GM23248 (cell line): ENCODE results near the gene SSNA1. TPM values are rescaled to one million over a fixed set of nuclear protein-coding genes. Genes with fewer than 3 reads are reported as not detected.

Source experiments
- DNase-seq: peaks from one replicate; pipeline ENCODE4 v3.0.0-alpha.2; 2015
- H2AFZ ChIP-seq: fragments of 200-600 bp; sonication (generic); 2 replicates; pipeline ENCODE4 v1.6.1; 2016; ENCODE audit warnings: antibody characterized with exemption
- H3F3A ChIP-seq: fragments of 200-600 bp; sonication (generic); 2 replicates; pipeline ENCODE4 v1.6.1; 2016; ENCODE audit warnings: mild to moderate bottlenecking, antibody characterized with exemption, mixed run types; ENCODE audit not compliant: insufficient read depth
- H3K27ac ChIP-seq: fragments of 200-600 bp; sonication (generic); 2 replicates; pipeline ENCODE4 v1.5.1; 2016; ENCODE audit warnings: mild to moderate bottlenecking
- H3K27me3 ChIP-seq: fragments of 200-600 bp; sonication (generic); replicated peaks from 2 replicates; pipeline ENCODE4 v1.6.1; 2016; ENCODE audit warnings: mild to moderate bottlenecking; ENCODE audit not compliant: insufficient read depth
- H3K36me3 ChIP-seq: fragments of 200-600 bp; sonication (generic); 2 replicates; pipeline ENCODE4 v1.6.1; 2016; ENCODE audit warnings: low read depth, mild to moderate bottlenecking
- H3K4me1 ChIP-seq: fragments of 200-600 bp; sonication (generic); 2 replicates; pipeline ENCODE4 v1.6.1; 2016; ENCODE audit warnings: mild to moderate bottlenecking; ENCODE audit not compliant: insufficient read depth
- H3K4me2 ChIP-seq: fragments of 200-600 bp; sonication (generic); one replicate; pipeline ENCODE4 v1.6.1; 2016; ENCODE audit warnings: mild to moderate bottlenecking; ENCODE audit not compliant: unreplicated experiment
- H3K4me3 ChIP-seq: fragments of 200-600 bp; sonication (generic); 2 replicates; pipeline ENCODE4 v1.5.1; 2016; ENCODE audit warnings: mild to moderate bottlenecking
- H3K79me2 ChIP-seq: fragments of 200-600 bp; sonication (generic); 2 replicates; pipeline ENCODE4 v1.6.1; 2016; ENCODE audit warnings: mild to moderate bottlenecking; ENCODE audit not compliant: insufficient read depth
- H3K9ac ChIP-seq: fragments of 200-600 bp; sonication (generic); 2 replicates; pipeline ENCODE4 v1.6.1; 2016; ENCODE audit warnings: mild to moderate bottlenecking
- H3K9me2 ChIP-seq: fragments of 200-600 bp; sonication (generic); 2 replicates; pipeline ENCODE4 v1.6.1; 2016; ENCODE audit warnings: mixed run types, mild to moderate bottlenecking, moderate library complexity; ENCODE audit not compliant: insufficient read depth
- H3K9me3 ChIP-seq: fragments of 200-600 bp; sonication (generic); one replicate; pipeline ENCODE4 v1.6.1; 2017; ENCODE audit warnings: low read depth
- H4K20me1 ChIP-seq: fragments of 200-600 bp; sonication (generic); 2 replicates; pipeline ENCODE4 v1.6.0; 2016; ENCODE audit not compliant: insufficient read depth
- EZH2 ChIP-seq: fragments of 200-600 bp; sonication (generic); IDR thresholded peaks from 2 replicates; pipeline ENCODE4 v1.6.1; 2018; ENCODE audit warnings: antibody characterized with exemption, mild to moderate bottlenecking; ENCODE audit not compliant: insufficient read depth, poor library complexity, severe bottlenecking
- EZH2phosphoT487 ChIP-seq: fragments of 200-600 bp; sonication (generic); IDR thresholded peaks from 2 replicates; pipeline ENCODE4 v1.6.1; 2018; ENCODE audit warnings: antibody characterized with exemption, moderate library complexity, mild to moderate bottlenecking, low read depth; ENCODE audit not compliant: insufficient read depth
- WGBS, 2 experiments: methylation state at CpG; one replicate each; pipeline ENCODE4 v1.1.6; 2015 to 2017; ENCODE audit warnings: low lambda C conversion rate in 2 of 2, low coverage in 1 of 2; ENCODE audit errors: missing lambda C conversion rate in 2 of 2; 5-methylcytosine and 5-hydroxymethylcytosine counted together
- in situ Hi-C: fragments of 300-500 bp; cut with MboI; formaldehyde crosslinking; loops from 2 replicates; pipeline ENCODE4 v1.15.0; 2020
- polyA plus RNA-seq: library from polyadenylated mRNA; unstranded; fragments of >200 nt; fragmentation: Nextera tagmentation; extraction: Ambion mirVana; gene quantifications from 2 replicates; pipeline ENCODE4 v1.2.1, GENCODE V29; 2016
- total RNA-seq: library from RNA; depleted of rRNA; stranded (reverse); fragments of >200 nt; shearing (Covaris generic); gene quantifications from 2 replicates; pipeline ENCODE4 v1.2.3, GENCODE V29; 2014

The SSNA1 gene
- total and polyA plus RNA-seq, 2 experiments from 2014 or later, result 93.1 to 105 TPM

- Histone ChIP-seq H3K79me2 (peaks cover 83% of the 10 kb centered on the region), H3K27ac (no peak overlapping the region), H4K20me1 (no peaks in the 10 kb centered on the region), H3F3A (peaks cover 10% of the 10 kb centered on the region), H3K27me3 (no peaks in the 10 kb centered on the region), H2AFZ (no peak overlapping the region), H3K4me2 (no peak overlapping the region), H3K9ac (no peak overlapping the region), H3K9me3 (no peaks in the 10 kb centered on the region), H3K4me3 (no peak overlapping the region), H3K36me3 (no peaks in the 10 kb centered on the region), H3K4me1 (peaks cover 8% of the 10 kb centered on the region), H3K9me2 (no peaks in the 10 kb centered on the region)
- DNase-seq, result no peak
- TF ChIP-seq EZH2phosphoT487 (no peak), EZH2 (no peak)
- WGBS, 2 experiments, result 45 to 51% methylated on average over 2 of the region's 2 CpGs
- in situ Hi-C loops, result no loop called here
Observed at GRCh38 chr9:137192859-137193258, 4.4 kb downstream of the SSNA1 start.

GRCh38 chr9:137193771-137194170, 5.3 kb downstream of the SSNA1 start:
- H3K9me2 ChIP-seq, result no peaks in the 10 kb centered on the region
- no peak overlapping the region for H2AFZ ChIP-seq
- no peak overlapping the region for H3K27ac ChIP-seq
- H3K27me3 ChIP-seq, result no peaks in the 10 kb centered on the region
- in situ Hi-C loops, result no loop called here
- TF ChIP-seq EZH2 (no peak), EZH2phosphoT487 (no peak)
- peaks cover 10% of the 10 kb centered on the region for H3F3A ChIP-seq
- H3K9ac ChIP-seq, result no peak overlapping the region
- no peak overlapping the region for H3K4me2 ChIP-seq
- no peaks in the 10 kb centered on the region for H3K9me3 ChIP-seq
- no peak for DNase-seq
- 79 to 80% methylated on average over 11 to 14 of the region's 14 CpGs for WGBS, 2 experiments
- no peaks in the 10 kb centered on the region for H4K20me1 ChIP-seq
- no peaks in the 10 kb centered on the region for H3K36me3 ChIP-seq
- H3K79me2 ChIP-seq, result peaks cover 89% of the 10 kb centered on the region
- no peak overlapping the region for H3K4me3 ChIP-seq
- peaks cover 14% of the 10 kb centered on the region for H3K4me1 ChIP-seq

DNA sequence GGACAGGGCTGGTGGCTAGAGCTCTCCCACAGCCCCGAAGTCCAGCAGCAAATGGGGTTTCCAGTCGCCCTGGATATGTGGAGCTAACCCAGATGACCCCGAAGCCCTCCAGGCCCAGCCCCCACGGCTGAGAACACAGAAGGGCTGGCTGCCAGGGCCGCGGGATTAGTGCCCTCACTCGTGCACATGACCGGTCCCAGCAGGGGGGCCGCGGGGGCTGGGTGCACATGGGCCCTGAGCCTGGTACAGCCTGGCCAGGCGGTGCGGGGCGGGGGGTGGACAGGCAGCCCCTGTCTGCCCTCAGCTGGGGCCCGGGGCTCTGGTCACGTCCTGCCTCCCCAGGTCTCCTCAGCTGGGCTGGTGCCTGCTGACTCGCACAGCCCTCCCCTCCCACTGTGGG, 5.9 kb downstream of the SSNA1 start:
- Histone ChIP-seq H3K9me3 (no peaks in the 10 kb centered on the region), H3K4me2 (no peak overlapping the region)
- WGBS, 2 experiments, result 70 to 72% methylated on average over 10 of the region's 16 CpGs

DNA sequence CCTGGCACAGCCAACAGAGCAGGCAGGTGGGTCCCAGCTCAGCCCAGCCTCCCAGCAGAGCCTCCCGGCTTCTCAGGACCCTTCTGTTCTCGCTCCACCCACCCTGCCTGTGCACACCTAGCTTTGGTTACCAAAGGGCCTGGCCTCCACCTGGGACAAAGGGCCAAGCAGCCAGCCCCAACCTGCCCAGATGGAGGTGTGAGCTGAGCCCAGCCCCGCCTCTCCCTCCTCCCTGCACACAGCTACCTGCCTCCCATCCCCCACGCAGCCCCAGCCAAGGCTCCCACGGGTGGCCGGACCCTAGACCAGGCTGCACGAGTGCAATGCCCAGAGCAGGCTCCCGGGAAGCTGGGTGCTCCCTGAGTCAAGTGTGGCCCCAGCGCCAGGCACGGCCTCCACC, 6.4 kb downstream of the SSNA1 start:
- Histone ChIP-seq H3K4me1 (peaks cover 11% of the 10 kb centered on the region), H3K79me2 (peaks cover 93% of the 10 kb centered on the region), H3K9me2 (no peaks in the 10 kb centered on the region), H3K9ac (no peak overlapping the region), H3K36me3 (no peaks in the 10 kb centered on the region), H3F3A (peaks cover 3% of the 10 kb centered on the region), H4K20me1 (no peaks in the 10 kb centered on the region), H3K27me3 (no peaks in the 10 kb centered on the region), H3K4me3 (no peak overlapping the region), H3K27ac (no peak overlapping the region), H3K4me2 (no peak overlapping the region), H3K9me3 (no peaks in the 10 kb centered on the region), H2AFZ (no peak overlapping the region)
- 68 to 81% methylated on average over 10 of the region's 10 CpGs for WGBS, 2 experiments
- in situ Hi-C loops, result no loop called here
- TF ChIP-seq EZH2 (no peak), EZH2phosphoT487 (no peak)
- no peak for DNase-seq

More for the DNA sequence above, 5.9 kb downstream of the SSNA1 start:
- Histone ChIP-seq H3F3A (peaks cover 8% of the 10 kb centered on the region), H2AFZ (no peak overlapping the region), H3K9me2 (no peaks in the 10 kb centered on the region), H4K20me1 (no peaks in the 10 kb centered on the region), H3K9ac (no peak overlapping the region), H3K27me3 (no peaks in the 10 kb centered on the region), H3K4me3 (no peak overlapping the region), H3K27ac (no peak overlapping the region), H3K36me3 (no peaks in the 10 kb centered on the region), H3K4me1 (peaks cover 16% of the 10 kb centered on the region), H3K79me2 (peaks cover 94% of the 10 kb centered on the region)
- in situ Hi-C loops, result no loop called here
- no peak for DNase-seq
- no peak for TF ChIP-seq EZH2phosphoT487
- TF ChIP-seq EZH2, result no peak
